GM12878 (cell line): Measurements from ENCODE around the gene UBE2D3. TPM values are rescaled to one million over a fixed set of nuclear protein-coding genes. Genes with fewer than 3 reads are reported as not detected.

Experiments
- ATAC-seq: fragments of 200-7000 bp; cut with Tn5 transposase; 3 replicates; pipeline ENCODE4 v1.9.1; 2020; ENCODE audit warnings: mild to moderate bottlenecking, moderate library complexity
- BruUV-seq: library from RNA; stranded (reverse); fragments of 400-500 nt; replicated peaks from 2 replicates; lab custom pipeline; 2021; lab: Mats Ljungman, UMichigan
- CTCF ChIA-PET: fragments of 300-600 bp; sonication (Branson Sonifier 250); formaldehyde crosslinking; extraction: SDS; loops from one replicate; lab custom pipeline; 2021; ENCODE audit warnings: inconsistent platforms; lab: Yijun Ruan, JAX
- POLR2A ChIA-PET: fragments of 350-600 bp; formaldehyde crosslinking; extraction: SDS; loops from one replicate; lab custom pipeline; 2021; ENCODE audit warnings: inconsistent platforms; lab: Charles Lee
- RAD21 ChIA-PET: fragments of 300-600 bp; sonication (Branson Sonifier 250); formaldehyde crosslinking; loops from one replicate; lab custom pipeline; 2023; ENCODE audit warnings: antibody characterized with exemption; ENCODE audit not compliant: unreplicated experiment; lab: Charles Lee
- SMC1A ChIA-PET: fragments of 300-600 bp; sonication (Branson Sonifier 250); formaldehyde crosslinking; loops from one replicate; lab custom pipeline; 2023; ENCODE audit not compliant: unreplicated experiment, uncharacterized antibody; lab: Charles Lee
- DNase-seq: peaks from one replicate; pipeline ENCODE4 v3.0.0-alpha.2; 2011; ENCODE audit warnings: low read depth, low spot score
- FAIRE-seq: peaks from 3 replicates; lab custom pipeline; 2011; peaks lifted over from hg19 to GRCh38; lab: Jason Lieb, UNC
- H2AFZ ChIP-seq: 2 replicates; pipeline ENCODE4 v1.6.0; 2011; ENCODE audit warnings: low read depth, low read length, control low read depth; ENCODE audit not compliant: control insufficient read depth
- H3K27ac ChIP-seq: 2 replicates; pipeline ENCODE4 v1.5.1; 2011; ENCODE audit warnings: control low read depth; ENCODE audit not compliant: control insufficient read depth, insufficient read depth
- H3K27me3 ChIP-seq, 2 experiments: replicated peaks in 1 of 2; 2 replicates each; pipeline versions ENCODE4 v1.6.0 to v1.6.1; 2011; ENCODE audit warnings: low read length in 1 of 2; ENCODE audit not compliant: control insufficient read depth in 2 of 2, insufficient read depth in 2 of 2
- H3K36me3 ChIP-seq, 2 experiments: 2 replicates each; pipeline ENCODE4 v1.5.1; 2011; ENCODE audit warnings: low read length in 1 of 2; ENCODE audit not compliant: control insufficient read depth in 2 of 2, insufficient read depth in 2 of 2
- H3K4me1 ChIP-seq: 2 replicates; pipeline ENCODE4 v1.6.1; 2011; ENCODE audit warnings: mild to moderate bottlenecking, low read length, moderate library complexity, mixed read lengths; ENCODE audit not compliant: control insufficient read depth, insufficient read depth
- H3K4me2 ChIP-seq: 2 replicates; pipeline ENCODE4 v1.6.0; 2011; ENCODE audit warnings: control low read depth; ENCODE audit not compliant: control insufficient read depth, insufficient read depth
- H3K4me3 ChIP-seq: fragments of 200-600 bp; sonication (generic); 2 replicates; pipeline ENCODE4 v1.5.1; 2016
- H3K79me2 ChIP-seq: 2 replicates; pipeline ENCODE4 v1.6.0; 2011; ENCODE audit warnings: low read length; ENCODE audit not compliant: control insufficient read depth, insufficient read depth
- H3K9ac ChIP-seq: 2 replicates; pipeline ENCODE4 v1.8.0; 2011; ENCODE audit warnings: low read length, control low read depth, mixed read lengths; ENCODE audit not compliant: control insufficient read depth, insufficient read depth
- H3K9me3 ChIP-seq: replicated peaks from 3 replicates; pipeline ENCODE4 v1.5.1; 2011; ENCODE audit warnings: mild to moderate bottlenecking, low read length; ENCODE audit not compliant: control insufficient read depth, insufficient read depth
- H4K20me1 ChIP-seq: 2 replicates; pipeline ENCODE4 v1.6.0; 2011; ENCODE audit not compliant: control insufficient read depth, insufficient read depth
- CEBPB ChIP-seq, 2 experiments: fragments of 150-350 bp in 1 of 2; IDR thresholded peaks; 2 replicates each; pipeline ENCODE4 v1.6.1; 2012 to 2014; ENCODE audit warnings: low read depth in 2 of 2, low read length in 2 of 2, borderline replicate concordance in 1 of 2, inconsistent platforms in 1 of 2
- KDM1A ChIP-seq: fragments of 200-600 bp; sonication (generic); IDR thresholded peaks from 2 replicates; pipeline ENCODE4 v1.6.1; 2016; ENCODE audit warnings: borderline replicate concordance
- PKNOX1 ChIP-seq: fragments of 450-650 bp; IDR thresholded peaks from 2 replicates; pipeline ENCODE4 v1.6.1; 2016; ENCODE audit warnings: mild to moderate bottlenecking
- POLR2A ChIP-seq: IDR thresholded peaks from 2 replicates; pipeline ENCODE4 v1.6.1; 2011; ENCODE audit warnings: low read depth, mild to moderate bottlenecking, low read length
- POLR2AphosphoS5 ChIP-seq: IDR thresholded peaks from 2 replicates; pipeline ENCODE4 v1.6.1; 2011; ENCODE audit warnings: mild to moderate bottlenecking, low read length, inconsistent platforms
- SIX5 ChIP-seq: IDR thresholded peaks from 2 replicates; pipeline ENCODE4 v1.6.1; 2011; ENCODE audit warnings: mild to moderate bottlenecking, low read depth, low read length, moderate library complexity; ENCODE audit not compliant: severe bottlenecking
- YY1 ChIP-seq: IDR thresholded peaks from 2 replicates; pipeline ENCODE4 v1.6.1; 2011; ENCODE audit warnings: low read depth, mild to moderate bottlenecking, low read length
- WGBS: methylation state at CpG from one replicate; pipeline ENCODE4 v1.1.6; 2016; ENCODE audit warnings: low lambda C conversion rate; ENCODE audit not compliant: insufficient replicate concordance, insufficient coverage; ENCODE audit errors: missing lambda C conversion rate; 5-methylcytosine and 5-hydroxymethylcytosine counted together
- in situ Hi-C: fragments of 300-500 bp; cut with MboI; formaldehyde crosslinking; loops from 9 replicates; pipeline ENCODE4 v1.14.3; 2018; ENCODE audit warnings: mixed read lengths
- intact Hi-C: fragments of 100-400 bp; cut with micrococcal nuclease; formaldehyde crosslinking; loops from one replicate; pipeline ENCODE4 v1.14.2; 2022; ENCODE audit not compliant: unreplicated experiment
- polyA plus RNA-seq, 11 experiments: library from polyadenylated mRNA; depleted of rRNA in 4 of 11; unstranded in 6 of 11; stranded (reverse) in 5 of 11; fragments of >200 nt; fragmentation: Nextera tagmentation in 4 of 11; fragmentation: Illumina TruSeq in 1 of 11; extraction: Ambion mirVana in 4 of 11; extraction: Trizol in 1 of 11; gene quantifications; 1 replicate in 1 of 11; 2 replicates in 10 of 11; pipeline versions ENCODE4 v1.2.1 to v1.2.3, GENCODE V29; 2011 to 2016; ENCODE audit warnings: inconsistent platforms in 2 of 11, missing spikeins in 2 of 11, low read depth in 1 of 11
- total RNA-seq, 4 experiments: library from RNA; depleted of rRNA in 3 of 4; stranded (reverse); fragments of >200 nt in 3 of 4; fragmentation: Illumina TruSeq in 1 of 4; extraction: Trizol in 1 of 4; gene quantifications; 2 replicates each; pipeline versions ENCODE4 v1.2.1 to v1.2.3, GENCODE V29; 2013 to 2021
- TF ChIP-seq, protein P1 (sequence below), 3 experiments: IDR thresholded peaks in 2 of 3; conservative IDR thresholded peaks in 1 of 3; 2 replicates each; pipeline ENCODE4 v1.5.1; 2011; ENCODE audit warnings: low read depth in 3 of 3, low read length in 3 of 3, mild to moderate bottlenecking in 3 of 3, control low read depth in 2 of 3, moderate library complexity in 2 of 3, inconsistent platforms in 1 of 3, mixed read lengths in 1 of 3; ENCODE audit not compliant: control insufficient read depth in 2 of 3, insufficient read depth in 1 of 3; ENCODE audit errors: extremely low read depth in 1 of 3

Gene UBE2D3
- total and polyA plus RNA-seq, 10 of the 15 experiments (the other 5 are each of a cell fraction or from before 2014, with no cell fraction given), result 162 to 572 (median 395) TPM

- BruUV-seq, result no TSS peak
Observed at GRCh38 chr4:102847687-102848086, 20.3 kb upstream of the UBE2D3 start.

More at GRCh38 chr4:102847687-102848086, 20.3 kb upstream of the UBE2D3 start:
- Histone ChIP-seq H3K4me3 (no peak overlapping the region), H3K9ac (no peak overlapping the region), H3K4me2 (no peak overlapping the region), H3K27me3 (no peaks in the 10 kb centered on the region), H3K27ac (no peak overlapping the region), H4K20me1 (no peaks in the 10 kb centered on the region), H3K9me3 (no peaks in the 10 kb centered on the region; the same call in 2 of the 3 replicates), H2AFZ (no peak overlapping the region), H3K4me1 (no peaks in the 10 kb centered on the region), H3K36me3 (no peaks in the 10 kb centered on the region; a peak in 1 of 4 replicates), H3K79me2 (no peaks in the 10 kb centered on the region)
- ChIA-PET RAD21 (no interaction called here), SMC1A (interaction anchor here (1.6 kb wide), 1 partner anchor 9 kb away, joined by 3 read pairs; no protein-coding TSS in a partner anchor), POLR2A (interaction anchor here (1.1 kb wide), 1 partner anchor 18 kb away, joined by 3 read pairs; no protein-coding TSS in a partner anchor), CTCF (no interaction called here)
- DNase-seq (no peak), ATAC-seq (no peak), FAIRE-seq (no peak)
- WGBS, result 95% methylated on average over 8 of the region's 8 CpGs
- intact Hi-C loops, result no loop called here
- in situ Hi-C loops, result no loop called here
- TF ChIP-seq, protein P1, sequence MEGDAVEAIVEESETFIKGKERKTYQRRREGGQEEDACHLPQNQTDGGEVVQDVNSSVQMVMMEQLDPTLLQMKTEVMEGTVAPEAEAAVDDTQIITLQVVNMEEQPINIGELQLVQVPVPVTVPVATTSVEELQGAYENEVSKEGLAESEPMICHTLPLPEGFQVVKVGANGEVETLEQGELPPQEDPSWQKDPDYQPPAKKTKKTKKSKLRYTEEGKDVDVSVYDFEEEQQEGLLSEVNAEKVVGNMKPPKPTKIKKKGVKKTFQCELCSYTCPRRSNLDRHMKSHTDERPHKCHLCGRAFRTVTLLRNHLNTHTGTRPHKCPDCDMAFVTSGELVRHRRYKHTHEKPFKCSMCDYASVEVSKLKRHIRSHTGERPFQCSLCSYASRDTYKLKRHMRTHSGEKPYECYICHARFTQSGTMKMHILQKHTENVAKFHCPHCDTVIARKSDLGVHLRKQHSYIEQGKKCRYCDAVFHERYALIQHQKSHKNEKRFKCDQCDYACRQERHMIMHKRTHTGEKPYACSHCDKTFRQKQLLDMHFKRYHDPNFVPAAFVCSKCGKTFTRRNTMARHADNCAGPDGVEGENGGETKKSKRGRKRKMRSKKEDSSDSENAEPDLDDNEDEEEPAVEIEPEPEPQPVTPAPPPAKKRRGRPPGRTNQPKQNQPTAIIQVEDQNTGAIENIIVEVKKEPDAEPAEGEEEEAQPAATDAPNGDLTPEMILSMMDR (IDR thresholded peaks at IDR 0.05 in 2 of 3, conservative IDR thresholded peaks at IDR 0.05 in 1 of 3; ENCODE audit: control insufficient read depth in 2 of 3, extremely low read depth in 1 of 3, insufficient read depth in 1 of 3, low read depth in 3 of 3, low read length in 3 of 3), result no peak
- TF ChIP-seq YY1 (no peak), POLR2A (no peak), SIX5 (no peak), POLR2AphosphoS5 (no peak), KDM1A (no peak), CEBPB (IDR thresholded peaks at IDR 0.05; ENCODE audit: borderline replicate concordance in 1 of 2, low read depth in 2 of 2, low read length in 2 of 2) (no peak), PKNOX1 (no peak)
